Breast epithelium (tissue), 4 donors: ENCODE measurements around the gene DAB1. TPM values are rescaled to one million over a fixed set of nuclear protein-coding genes. Genes with fewer than 3 reads are reported as not detected.

ENCODE experiments used
- DNase-seq, 2 donors: peaks; one replicate each; pipeline ENCODE4 v3.0.0-alpha.2; 2019; ENCODE audit warnings: low spot score in 2 of 2
- H3K27ac ChIP-seq, 2 donors: fragments of 200-600 bp; sonication (generic) in 1 of 2; one replicate each; pipeline ENCODE4 v1.5.1; 2016 to 2019; ENCODE audit warnings: mild to moderate bottlenecking in 1 of 2
- H3K27me3 ChIP-seq, 2 donors: fragments of 200-600 bp; sonication (generic) in 1 of 2; one replicate each; pipeline versions ENCODE4 v1.5.1 to v1.6.0; 2017 to 2019; ENCODE audit warnings: control low read depth in 1 of 2, mild to moderate bottlenecking in 1 of 2
- H3K36me3 ChIP-seq: fragments of 200-600 bp; one replicate; pipeline ENCODE4 v1.5.1; 2019
- H3K4me1 ChIP-seq, 2 donors: fragments of 200-600 bp; sonication (generic); one replicate each; pipeline ENCODE4 v1.5.1; 2016 to 2019; ENCODE audit warnings: control low read depth in 1 of 2
- H3K4me3 ChIP-seq, 3 donors: fragments of 200-600 bp; sonication (generic); 1 replicate in 2 of 3; 2 replicates in 1 of 3; pipeline ENCODE4 v1.5.1; 2016 to 2019; ENCODE audit warnings: mild to moderate bottlenecking in 3 of 3, moderate library complexity in 2 of 3
- H3K9me3 ChIP-seq, 2 donors: fragments of 200-600 bp; sonication (generic) in 1 of 2; one replicate each; pipeline ENCODE4 v1.5.1; 2016 to 2019; ENCODE audit warnings: control low read depth in 1 of 2
- POLR2A ChIP-seq: fragments of 450-650 bp; IDR thresholded peaks from one replicate; pipeline ENCODE4 v1.6.1; 2016; ENCODE audit warnings: antibody characterized with exemption, mild to moderate bottlenecking, moderate library complexity
- POLR2AphosphoS5 ChIP-seq, 3 donors: sonication (generic); formaldehyde crosslinking; IDR thresholded peaks; one replicate each; pipeline ENCODE4 v1.6.1; 2017; ENCODE audit warnings: antibody characterized with exemption in 3 of 3
- intact Hi-C: fragments of 100-400 bp; cut with DNase I; formaldehyde crosslinking; loops from one replicate; pipeline ENCODE4 v1.15.1; 2023; ENCODE audit warnings: low total_unique reads
- total RNA-seq, 3 donors: library from RNA; depleted of rRNA; stranded (reverse); fragments of >200 nt; gene quantifications; one replicate each; pipeline ENCODE4 v1.1.0, GENCODE V29; 2016
- TF ChIP-seq, protein P1 (sequence below), 3 donors: fragments of 450-650 bp; IDR thresholded peaks; one replicate each; pipeline ENCODE4 v1.5.1; 2016 to 2017; ENCODE audit warnings: antibody characterized with exemption in 3 of 3, mild to moderate bottlenecking in 3 of 3, moderate library complexity in 3 of 3

The DAB1 gene
- total RNA-seq, 3 donors from 2014 or later: 0.48 to 0.66 (median 0.59) TPM

DNA sequence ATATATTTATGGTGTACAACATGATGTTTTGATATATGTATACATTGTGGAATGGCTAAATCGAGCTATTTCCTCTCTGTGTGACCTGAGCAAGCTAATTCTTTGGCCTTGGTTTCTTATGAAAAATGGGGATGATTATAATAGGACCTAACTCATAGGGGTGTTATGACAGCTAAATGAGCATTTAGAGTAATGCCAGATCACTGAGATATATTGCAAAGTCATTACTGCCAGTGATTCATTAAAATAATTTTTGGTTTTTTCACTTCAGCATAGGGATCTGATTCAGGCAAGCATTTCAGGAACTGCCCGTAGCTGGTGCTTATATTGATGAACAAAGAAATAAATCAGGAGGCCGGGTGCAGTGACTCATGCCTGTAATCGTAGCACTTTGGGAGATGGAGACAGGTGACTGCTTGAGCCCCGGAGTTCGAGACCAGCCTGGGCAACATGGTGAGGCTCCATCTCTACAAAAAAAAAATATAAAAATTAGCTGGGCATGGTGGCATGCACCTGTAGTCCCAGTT is 30.7 kb downstream of the DAB1 start:
- Histone ChIP-seq H3K27me3 (no peaks in the 10 kb centered on the region), H3K4me3 (no peak overlapping the region), H3K4me1 (no peaks in the 10 kb centered on the region), H3K27ac (no peak overlapping the region), H3K36me3 (no peaks in the 10 kb centered on the region), H3K9me3 (no peaks in the 10 kb centered on the region)
- no peak for TF ChIP-seq POLR2AphosphoS5 (IDR thresholded peaks at IDR 0.05)
- TF ChIP-seq, protein P1, sequence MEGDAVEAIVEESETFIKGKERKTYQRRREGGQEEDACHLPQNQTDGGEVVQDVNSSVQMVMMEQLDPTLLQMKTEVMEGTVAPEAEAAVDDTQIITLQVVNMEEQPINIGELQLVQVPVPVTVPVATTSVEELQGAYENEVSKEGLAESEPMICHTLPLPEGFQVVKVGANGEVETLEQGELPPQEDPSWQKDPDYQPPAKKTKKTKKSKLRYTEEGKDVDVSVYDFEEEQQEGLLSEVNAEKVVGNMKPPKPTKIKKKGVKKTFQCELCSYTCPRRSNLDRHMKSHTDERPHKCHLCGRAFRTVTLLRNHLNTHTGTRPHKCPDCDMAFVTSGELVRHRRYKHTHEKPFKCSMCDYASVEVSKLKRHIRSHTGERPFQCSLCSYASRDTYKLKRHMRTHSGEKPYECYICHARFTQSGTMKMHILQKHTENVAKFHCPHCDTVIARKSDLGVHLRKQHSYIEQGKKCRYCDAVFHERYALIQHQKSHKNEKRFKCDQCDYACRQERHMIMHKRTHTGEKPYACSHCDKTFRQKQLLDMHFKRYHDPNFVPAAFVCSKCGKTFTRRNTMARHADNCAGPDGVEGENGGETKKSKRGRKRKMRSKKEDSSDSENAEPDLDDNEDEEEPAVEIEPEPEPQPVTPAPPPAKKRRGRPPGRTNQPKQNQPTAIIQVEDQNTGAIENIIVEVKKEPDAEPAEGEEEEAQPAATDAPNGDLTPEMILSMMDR (IDR thresholded peaks at IDR 0.05): no peak
- no peak for TF ChIP-seq POLR2A
- no peak for DNase-seq
- intact Hi-C loops: no loop called here

DNA sequence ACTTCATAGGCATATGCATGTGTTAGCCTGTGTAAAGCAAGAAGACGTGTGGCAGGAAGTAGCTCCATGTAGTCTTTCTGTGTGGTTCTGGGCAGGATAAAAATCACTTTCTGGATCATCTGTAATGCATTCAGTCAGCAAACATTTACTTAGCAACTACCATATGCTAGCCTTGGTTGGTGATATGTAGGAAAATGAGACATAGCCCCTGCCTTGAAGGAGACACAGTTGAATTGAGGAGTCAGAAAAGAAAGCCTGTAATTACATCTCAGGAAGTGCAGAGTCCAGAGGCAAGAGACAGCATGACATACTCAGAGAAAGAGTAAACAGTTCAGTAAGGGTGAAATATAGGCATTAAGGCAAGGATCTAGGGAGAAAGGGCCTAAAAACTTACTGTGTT is 38.5 kb downstream of the DAB1 start:
- Histone ChIP-seq H3K36me3 (no peaks in the 10 kb centered on the region), H3K27me3 (no peaks in the 10 kb centered on the region), H3K9me3 (no peaks in the 10 kb centered on the region), H3K4me1 (no peaks in the 10 kb centered on the region), H3K27ac (no peak overlapping the region), H3K4me3 (no peak overlapping the region)
- TF ChIP-seq POLR2A (no peak), POLR2AphosphoS5 (IDR thresholded peaks at IDR 0.05) (no peak)
- TF ChIP-seq, protein P1 (IDR thresholded peaks at IDR 0.05): no peak
- no peak for DNase-seq
- intact Hi-C loops: no loop called here

DNA sequence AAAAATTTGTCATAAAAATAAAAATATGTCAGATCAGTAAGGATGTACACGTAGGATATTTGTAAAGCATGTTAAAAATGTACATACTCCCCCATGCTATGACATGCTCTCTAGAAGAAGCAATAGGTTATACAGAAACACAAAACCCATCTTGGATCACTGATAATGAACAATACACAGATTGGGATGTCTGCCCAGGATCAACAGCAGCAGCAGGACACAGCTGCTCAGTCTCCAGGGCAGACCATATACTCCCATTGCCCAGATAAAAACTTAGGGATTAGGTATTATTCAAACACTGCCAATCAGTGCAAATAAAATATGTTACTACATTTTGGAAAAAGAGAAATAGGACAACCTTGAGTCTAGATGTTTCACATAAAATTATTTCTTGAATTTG is 39.0 kb downstream of the DAB1 start:
- Histone ChIP-seq H3K4me3 (no peak overlapping the region), H3K4me1 (no peaks in the 10 kb centered on the region), H3K27ac (no peak overlapping the region), H3K27me3 (no peaks in the 10 kb centered on the region), H3K36me3 (no peaks in the 10 kb centered on the region), H3K9me3 (no peaks in the 10 kb centered on the region)
- intact Hi-C loops: no loop called here
- DNase-seq: no peak
- TF ChIP-seq, protein P1 (IDR thresholded peaks at IDR 0.05): no peak
- no peak for TF ChIP-seq POLR2AphosphoS5 (IDR thresholded peaks at IDR 0.05)
- no peak for TF ChIP-seq POLR2A

DNA sequence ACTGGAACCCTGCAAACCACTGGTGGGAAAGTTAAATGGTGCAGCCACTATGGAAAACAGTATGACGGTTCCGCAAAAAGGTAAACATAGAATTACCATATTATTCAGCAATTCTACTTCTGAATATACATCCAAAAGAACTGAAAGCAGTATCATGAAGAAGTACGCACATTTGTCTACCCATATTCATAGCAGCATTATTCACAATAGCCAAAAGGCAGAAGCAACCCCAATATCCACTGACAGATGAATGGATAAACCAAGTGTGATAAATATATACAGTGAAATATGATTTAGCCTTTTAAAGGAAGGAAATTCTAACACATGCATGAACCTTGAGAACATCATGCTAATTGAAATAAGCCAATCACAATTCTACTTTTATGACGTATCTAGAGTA is 39.6 kb downstream of the DAB1 start:
- H3K9me3 ChIP-seq: no peaks in the 10 kb centered on the region
- H3K4me1 ChIP-seq: no peaks in the 10 kb centered on the region
- no peaks in the 10 kb centered on the region for H3K36me3 ChIP-seq
- DNase-seq: no peak
- no peak overlapping the region for H3K27ac ChIP-seq
- intact Hi-C loops: no loop called here
- H3K27me3 ChIP-seq: no peaks in the 10 kb centered on the region
- TF ChIP-seq POLR2A (no peak), POLR2AphosphoS5 (IDR thresholded peaks at IDR 0.05) (no peak)
- TF ChIP-seq, protein P1 (IDR thresholded peaks at IDR 0.05): no peak
- no peak overlapping the region for H3K4me3 ChIP-seq

DNA sequence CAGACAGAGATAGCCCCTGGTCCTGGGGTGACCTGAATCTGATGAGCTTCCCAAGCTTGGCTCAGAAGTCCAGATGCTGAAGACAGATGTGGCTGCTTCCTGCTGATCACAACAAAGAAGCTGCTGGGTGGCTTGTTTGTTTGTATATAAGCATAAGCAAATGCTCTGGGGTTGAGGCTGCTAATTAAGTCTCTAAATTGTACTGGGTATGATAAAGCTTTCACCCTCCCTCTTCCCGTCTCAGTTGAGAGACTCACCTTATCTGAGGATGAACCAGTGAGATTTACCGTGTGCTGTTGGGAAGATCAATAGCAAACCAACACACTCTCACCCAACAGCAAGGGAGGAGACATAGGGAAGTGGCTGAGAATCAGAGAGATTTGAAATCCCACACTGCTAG is 42.0 kb downstream of the DAB1 start:
- Histone ChIP-seq H3K9me3 (no peaks in the 10 kb centered on the region), H3K4me3 (no peak overlapping the region), H3K36me3 (no peaks in the 10 kb centered on the region), H3K4me1 (no peaks in the 10 kb centered on the region), H3K27me3 (no peaks in the 10 kb centered on the region), H3K27ac (no peak overlapping the region)
- DNase-seq: no peak
- intact Hi-C loops: no loop called here
- TF ChIP-seq, protein P1 (IDR thresholded peaks at IDR 0.05): no peak
- TF ChIP-seq POLR2AphosphoS5 (IDR thresholded peaks at IDR 0.05): no peak
- no peak for TF ChIP-seq POLR2A
